GM18507 (cell line): Measurements from ENCODE around the gene CASP10.

ENCODE experiments used
- DNase-seq: peaks from one replicate; pipeline ENCODE4 v3.0.0; 2011; ENCODE audit warnings: low read depth; ENCODE audit not compliant: insufficient read length; ENCODE audit errors: extremely low spot score
- FAIRE-seq: peaks from 2 replicates; lab custom pipeline; 2011; peaks lifted over from hg19 to GRCh38; lab: Jason Lieb, UNC

Gene CASP10

DNA sequence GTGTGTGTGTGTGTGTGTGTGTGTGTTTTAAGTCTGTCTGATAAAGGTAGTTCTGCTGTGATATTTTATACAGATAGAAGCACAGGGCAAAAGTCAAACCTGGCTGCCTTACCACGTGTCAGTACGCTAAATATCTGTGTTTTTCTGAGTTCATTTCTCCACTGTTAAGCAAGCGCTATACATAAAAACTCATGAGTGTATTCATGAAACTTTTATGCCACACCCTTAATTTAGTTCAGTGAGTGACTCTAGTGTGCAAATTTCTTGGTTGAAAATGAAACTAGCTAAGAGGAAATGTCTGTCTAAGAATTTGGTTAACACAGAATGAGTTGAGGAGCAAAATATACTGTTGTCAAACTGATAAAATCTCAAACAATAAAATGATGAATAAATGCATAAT, 11.2 kb downstream of the CASP10 start:
- FAIRE-seq (peak; percentile 91), DNase-seq (peak; percentile 33)

DNA sequence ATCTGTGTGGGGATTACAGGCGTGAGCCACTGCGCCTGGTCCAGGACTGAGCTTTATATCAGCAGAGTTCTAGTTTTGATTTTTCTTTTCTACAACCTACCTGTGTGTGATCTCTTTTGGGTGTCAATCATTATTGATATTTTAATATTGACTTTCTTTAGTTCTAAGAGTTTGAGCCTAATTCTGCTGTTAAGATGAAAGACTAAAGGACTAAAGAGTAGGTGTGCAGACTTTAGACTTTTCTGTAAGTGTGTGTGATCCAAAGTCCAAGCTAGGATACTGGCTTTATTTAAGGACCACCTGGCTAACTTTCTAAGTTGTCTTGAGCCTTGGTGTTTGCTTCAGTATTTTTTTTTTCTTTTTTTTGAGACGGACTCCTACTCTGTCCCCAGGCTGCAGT, 12.4 kb downstream of the CASP10 start:
- FAIRE-seq (no peak), DNase-seq (no peak)

GRCh38 chr2:201196003-201196402, 13.1 kb downstream of the CASP10 start:
- DNase-seq (no peak), FAIRE-seq (no peak)

DNA sequence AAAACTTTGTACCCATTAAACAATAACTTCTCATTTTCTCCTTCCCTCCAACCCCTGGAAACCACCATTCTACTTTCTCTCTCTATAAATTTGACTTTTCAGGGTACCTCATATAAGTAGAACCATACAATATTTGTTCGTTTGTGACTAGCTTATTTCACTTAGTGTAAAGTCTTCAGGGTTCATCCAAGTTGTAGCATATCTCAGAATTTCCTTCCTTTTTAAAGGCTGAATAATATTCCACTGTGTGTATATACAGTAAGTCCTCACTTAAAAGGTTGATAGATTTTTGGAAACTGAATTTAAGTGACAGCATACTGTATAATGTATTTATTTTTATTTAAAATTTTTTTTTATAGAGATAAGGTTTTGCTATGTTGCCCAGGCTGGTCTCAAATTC, 13.9 kb downstream of the CASP10 start:
- no peak for FAIRE-seq
- DNase-seq = no peak

GRCh38 chr2:201197781-201198180, 14.8 kb downstream of the CASP10 start:
- DNase-seq = no peak
- FAIRE-seq = no peak

GRCh38 chr2:201199847-201200246, 16.9 kb downstream of the CASP10 start:
- no peak for FAIRE-seq
- no peak for DNase-seq

DNA sequence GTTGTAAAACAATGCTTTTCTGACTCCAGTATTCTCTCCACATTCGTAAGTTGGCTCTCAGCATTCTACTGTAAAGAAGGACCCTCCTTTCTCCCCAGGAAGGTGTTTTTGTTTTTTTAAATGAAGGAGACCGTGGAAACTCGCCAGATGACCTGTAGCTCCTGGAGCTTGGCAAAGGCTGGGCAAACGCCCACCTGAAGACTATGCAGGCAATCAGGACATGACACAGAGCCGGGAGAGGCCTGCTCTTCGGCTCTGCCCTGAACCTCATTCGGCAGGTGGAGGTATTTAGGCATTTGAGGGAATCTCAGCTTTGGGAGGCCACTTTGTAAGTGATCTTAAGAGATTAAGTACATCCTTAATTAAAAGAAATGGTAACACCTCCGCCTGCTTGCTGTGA, 17.4 kb downstream of the CASP10 start:
- no peak for DNase-seq
- FAIRE-seq = no peak

- FAIRE-seq = no peak
- no peak for DNase-seq
These were observed 18.4 kb downstream of the CASP10 start for GRCh38 chr2:201201371-201201770.

DNA sequence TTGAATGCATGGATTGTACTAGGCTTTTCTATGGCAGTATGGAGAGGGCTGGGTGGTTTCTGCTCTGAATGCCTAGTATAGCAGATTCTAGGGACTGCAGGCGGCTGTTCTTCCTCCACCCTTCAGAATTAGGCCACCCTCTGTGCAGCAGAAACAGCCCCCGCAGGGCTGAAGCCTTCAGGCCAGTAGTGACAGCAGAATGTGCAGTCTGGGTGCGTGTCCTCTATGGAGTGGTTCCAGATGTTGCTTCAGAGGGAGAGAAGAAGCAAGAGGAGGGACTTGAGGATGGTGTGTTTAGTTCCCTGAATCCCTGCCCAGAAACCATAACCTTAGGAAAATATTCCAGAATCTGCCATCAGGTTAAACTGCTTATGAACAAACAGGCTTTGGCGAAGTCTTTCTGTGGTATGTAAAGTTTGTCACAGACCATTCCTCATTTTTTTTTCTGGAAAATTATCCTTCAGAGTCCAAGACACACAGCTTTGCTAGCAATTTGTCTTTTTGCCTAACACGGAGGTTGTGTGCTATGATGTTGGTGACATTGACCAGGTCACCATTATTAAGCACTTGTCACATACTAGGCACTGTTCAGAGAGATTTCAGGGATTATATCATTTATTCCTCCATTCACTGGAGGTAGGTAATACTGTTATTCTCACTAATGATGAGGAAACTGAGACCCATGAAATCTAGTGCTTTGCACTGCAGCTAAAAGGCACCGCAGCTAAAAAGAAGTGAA, 21.1 kb downstream of the CASP10 start:
- no peak for DNase-seq
- peak; percentile 21 for FAIRE-seq

- no peak for DNase-seq
- FAIRE-seq = peak; percentile 73
These were observed 21.9 kb downstream of the CASP10 start for GRCh38 chr2:201204655-201205514.

DNA sequence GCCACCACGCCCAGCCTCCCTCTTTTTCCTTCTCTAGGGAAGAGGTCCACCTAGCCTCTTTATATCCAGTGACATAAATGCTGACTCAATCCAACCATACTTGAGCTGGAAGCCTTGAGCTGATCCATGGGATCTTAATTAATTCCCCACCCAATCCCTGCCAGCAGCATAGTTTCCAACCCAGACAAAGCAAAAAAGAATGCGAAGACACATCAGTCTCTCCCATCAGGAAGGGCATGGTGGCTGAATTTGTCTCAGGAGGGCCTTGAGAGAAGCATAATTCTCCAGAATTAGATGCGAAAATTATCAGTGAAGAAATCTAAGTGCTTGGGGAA, 22.5 kb downstream of the CASP10 start:
- no peak for DNase-seq
- no peak for FAIRE-seq

GRCh38 chr2:201208563-201209252, 25.8 kb downstream of the CASP10 start:
- DNase-seq (no peak), FAIRE-seq (peak; percentile 85)

DNA sequence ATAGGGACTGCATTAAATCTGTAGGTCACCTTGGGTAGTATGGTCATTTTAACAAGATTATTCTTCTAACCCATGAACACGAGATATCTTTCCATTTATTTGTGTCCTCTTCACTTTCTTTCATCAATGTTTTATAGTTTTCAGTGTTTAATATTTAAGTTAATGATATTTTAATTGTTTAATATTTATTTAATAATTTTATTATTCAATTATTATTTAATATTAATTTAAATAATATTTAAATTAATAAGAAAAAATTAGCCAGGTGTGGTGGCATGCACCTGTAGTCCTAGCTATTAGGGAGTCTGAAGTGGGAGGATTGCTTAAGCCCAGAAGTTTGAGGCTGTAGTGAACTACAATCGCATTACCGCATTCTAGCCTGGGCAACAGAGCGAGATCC, 33.0 kb downstream of the CASP10 start:
- FAIRE-seq = no peak
- DNase-seq = no peak

GRCh38 chr2:201216918-201217317, 34.0 kb downstream of the CASP10 start:
- FAIRE-seq = no peak

DNA sequence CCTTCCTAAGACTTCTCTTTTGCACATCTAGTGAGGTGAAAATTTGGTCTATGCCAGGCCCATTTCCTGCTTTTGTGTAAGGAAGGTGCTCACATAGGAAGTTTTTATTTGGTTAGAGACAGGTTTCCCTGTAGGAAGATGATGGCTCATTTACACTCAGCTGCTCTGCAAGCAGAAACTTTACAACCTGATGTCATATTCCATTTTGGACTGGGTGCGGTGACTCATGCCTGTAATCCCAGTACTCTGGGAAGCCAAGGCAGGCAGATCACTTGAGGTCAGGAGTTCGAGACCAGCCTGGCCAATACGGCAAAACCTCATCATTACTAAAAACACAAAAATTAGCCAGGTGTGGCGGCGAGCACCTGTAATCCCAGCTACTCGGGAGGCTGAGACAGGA, 35.8 kb downstream of the CASP10 start:
- FAIRE-seq (no peak), DNase-seq (no peak)

More at GRCh38 chr2:201216918-201217317, 34.0 kb downstream of the CASP10 start:
- no peak for DNase-seq

DNA sequence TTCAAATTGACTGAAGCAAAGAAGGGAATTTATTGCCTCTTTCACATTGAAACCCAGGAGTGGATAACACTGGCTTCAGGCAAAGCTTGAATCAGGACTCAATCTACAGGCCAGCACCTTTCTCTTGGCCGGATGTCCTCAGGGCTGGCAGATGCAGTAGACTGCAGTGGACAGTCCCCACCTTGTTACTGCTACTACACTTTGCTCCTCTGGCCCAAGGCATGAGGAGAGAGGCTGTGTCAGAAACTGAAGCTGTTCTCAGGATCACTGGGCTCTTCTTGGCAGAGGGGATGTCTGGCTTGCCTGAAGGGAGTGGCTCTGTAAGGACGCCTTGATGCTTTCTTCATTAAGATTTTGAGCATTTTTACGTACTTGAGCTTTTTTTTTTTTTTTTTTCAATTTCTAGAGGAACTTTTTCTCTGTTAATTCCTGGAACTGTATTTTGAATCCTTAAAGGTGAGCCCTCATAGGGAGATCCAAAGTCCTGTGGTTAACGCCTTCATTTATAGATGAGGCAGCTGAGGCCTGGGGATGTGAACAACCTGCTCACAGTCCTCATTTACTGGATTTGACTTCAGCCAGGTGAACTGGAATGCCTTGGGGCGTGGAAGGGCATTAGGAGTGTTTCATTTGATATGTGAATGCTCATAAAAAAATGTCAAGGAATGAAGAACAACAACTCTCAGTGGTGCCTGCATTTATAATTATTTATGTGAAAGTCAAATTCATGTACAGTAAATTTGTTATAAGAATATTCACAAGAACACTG, 36.6 kb downstream of the CASP10 start:
- FAIRE-seq (no peak), DNase-seq (no peak)

GRCh38 chr2:201220102-201220570, 37.2 kb downstream of the CASP10 start:
- no peak for DNase-seq
- no peak for FAIRE-seq

- FAIRE-seq (peak; percentile 71), DNase-seq (no peak)
These were observed 40.4 kb downstream of the CASP10 start for GRCh38 chr2:201223089-201224073.
